22Rv1 (cell line): ENCODE measurements around the gene SELENOW.
"Not testable (repeated sequence)": the region's sequence is repeated elsewhere in the genome, so short reads cannot be mapped to it uniquely, and the experiment has no call there.

Experiments
- CTCF ChIP-seq: fragments of 450-650 bp; IDR thresholded peaks from 2 replicates; pipeline ENCODE4 v1.5.1; 2017; ENCODE audit warnings: mild to moderate bottlenecking
- ZFX ChIP-seq: fragments of 450-650 bp; IDR thresholded peaks from 2 replicates; pipeline ENCODE4 v1.6.1; 2017; ENCODE audit warnings: antibody characterized with exemption, borderline replicate concordance

- TF ChIP-seq CTCF, ZFX: not testable (repeated sequence)
Observed at GRCh38 chr19:47746129-47746528, 32.4 kb upstream of the SELENOW start.
